IPS-NIHi11 (cell line): ENCODE results near the gene GALNT10.

Experiments used
- DNase-seq: peaks from one replicate; pipeline ENCODE4 v3.0.0; 2012; ENCODE audit warnings: mixed read lengths, low spot score

Gene GALNT10

GRCh38 chr5:154406826-154407225 lies 216.3 kb downstream of the GALNT10 start:
- DNase-seq, result no peak

- no peak for DNase-seq
Observed at GRCh38 chr5:154408811-154409210, 218.3 kb downstream of the GALNT10 start.

- DNase-seq, result no peak
Observed at GRCh38 chr5:154409230-154409840, 218.8 kb downstream of the GALNT10 start.

- DNase-seq, result no peak
Observed at GRCh38 chr5:154410008-154410407, 219.5 kb downstream of the GALNT10 start.

- no peak for DNase-seq
Observed at GRCh38 chr5:154410786-154411185, 220.3 kb downstream of the GALNT10 start.

- no peak for DNase-seq
Observed at GRCh38 chr5:154411338-154411737, 220.8 kb downstream of the GALNT10 start.

- no peak for DNase-seq
Observed at GRCh38 chr5:154412316-154412715, 221.8 kb downstream of the GALNT10 start.

- no peak for DNase-seq
Observed at GRCh38 chr5:154412925-154413324, 222.4 kb downstream of the GALNT10 start.

- no peak for DNase-seq
Observed at GRCh38 chr5:154415114-154415513, 224.6 kb downstream of the GALNT10 start.

- DNase-seq, result no peak
Observed at GRCh38 chr5:154418344-154418820, 227.8 kb downstream of the GALNT10 start.

- no peak for DNase-seq
Observed at GRCh38 chr5:154419236-154419635, 228.7 kb downstream of the GALNT10 start.

GRCh38 chr5:154421868-154422267 lies 231.3 kb downstream of the GALNT10 start:
- DNase-seq, result peak; percentile 60

- no peak for DNase-seq
Observed at GRCh38 chr5:154422298-154422697, 231.8 kb downstream of the GALNT10 start.

- no peak for DNase-seq
Observed at GRCh38 chr5:154428208-154428607, 237.7 kb downstream of the GALNT10 start.

GRCh38 chr5:154429341-154429740 lies 238.8 kb downstream of the GALNT10 start:
- DNase-seq, result no peak

- DNase-seq, result no peak
Observed at GRCh38 chr5:154430466-154430865, 239.9 kb downstream of the GALNT10 start.

- no peak for DNase-seq
Observed at GRCh38 chr5:154430961-154431630, 240.6 kb downstream of the GALNT10 start.

GRCh38 chr5:154435226-154435625 lies 244.7 kb downstream of the GALNT10 start:
- no peak for DNase-seq

GRCh38 chr5:154437281-154437965 lies 246.9 kb downstream of the GALNT10 start:
- no peak for DNase-seq

GRCh38 chr5:154440540-154440939 lies 250.0 kb downstream of the GALNT10 start:
- DNase-seq, result no peak

GRCh38 chr5:154442801-154443200 lies 252.3 kb downstream of the GALNT10 start:
- DNase-seq, result no peak

GRCh38 chr5:154444556-154445421 lies 254.3 kb downstream of the GALNT10 start:
- DNase-seq, result peak; percentile 65
